HG02610 (cell line): ENCODE measurements around the gene CYP2C9.
"Not testable (repeated sequence)": the region's sequence is repeated elsewhere in the genome, so short reads cannot be mapped to it uniquely, and the experiment has no call there.

ENCODE experiments used
- ATAC-seq: cut with Tn5 transposase; IDR thresholded peaks from one replicate; pipeline ENCODE4 v1.9.1; 2021; ENCODE audit warnings: mild to moderate bottlenecking, moderate library complexity; ENCODE audit not compliant: unreplicated experiment

The CYP2C9 gene

DNA sequence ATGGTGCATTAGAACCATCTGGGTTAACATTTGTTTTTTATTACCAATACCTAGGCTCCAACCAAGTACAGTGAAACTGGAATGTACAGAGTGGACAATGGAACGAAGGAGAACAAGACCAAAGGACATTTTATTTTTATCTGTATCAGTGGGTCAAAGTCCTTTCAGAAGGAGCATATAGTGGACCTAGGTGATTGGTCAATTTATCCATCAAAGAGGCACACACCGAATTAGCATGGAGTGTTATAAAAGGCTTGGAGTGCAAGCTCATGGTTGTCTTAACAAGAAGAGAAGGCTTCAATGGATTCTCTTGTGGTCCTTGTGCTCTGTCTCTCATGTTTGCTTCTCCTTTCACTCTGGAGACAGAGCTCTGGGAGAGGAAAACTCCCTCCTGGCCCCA, at the start of gene CYP2C9:
Gene CYP2C9, plus strand, starts transcription at position 276 of the 400 bp plus-strand sequence. Its CDS starts 25 bp downstream, at position 301.
- no peak for ATAC-seq

DNA sequence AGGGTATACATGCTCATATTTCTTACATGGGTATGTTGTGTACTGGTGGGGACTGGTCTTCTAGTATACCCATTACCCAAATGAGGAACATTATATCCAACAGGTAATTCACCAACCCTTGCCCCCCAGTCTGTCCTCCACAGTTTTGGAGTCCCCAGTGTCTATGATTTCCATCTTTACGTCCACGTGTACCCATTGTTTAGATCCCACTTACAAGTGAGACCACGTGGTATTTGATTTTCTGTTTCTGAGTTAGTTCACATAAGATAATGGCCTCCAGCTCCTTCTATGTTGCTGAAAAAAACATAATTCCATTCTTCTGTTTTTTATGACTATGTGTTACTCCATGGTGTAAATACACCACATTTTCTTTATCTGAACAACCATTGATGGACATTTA, 49.3 kb upstream of the CYP2C9 start:
- ATAC-seq, result no peak

DNA sequence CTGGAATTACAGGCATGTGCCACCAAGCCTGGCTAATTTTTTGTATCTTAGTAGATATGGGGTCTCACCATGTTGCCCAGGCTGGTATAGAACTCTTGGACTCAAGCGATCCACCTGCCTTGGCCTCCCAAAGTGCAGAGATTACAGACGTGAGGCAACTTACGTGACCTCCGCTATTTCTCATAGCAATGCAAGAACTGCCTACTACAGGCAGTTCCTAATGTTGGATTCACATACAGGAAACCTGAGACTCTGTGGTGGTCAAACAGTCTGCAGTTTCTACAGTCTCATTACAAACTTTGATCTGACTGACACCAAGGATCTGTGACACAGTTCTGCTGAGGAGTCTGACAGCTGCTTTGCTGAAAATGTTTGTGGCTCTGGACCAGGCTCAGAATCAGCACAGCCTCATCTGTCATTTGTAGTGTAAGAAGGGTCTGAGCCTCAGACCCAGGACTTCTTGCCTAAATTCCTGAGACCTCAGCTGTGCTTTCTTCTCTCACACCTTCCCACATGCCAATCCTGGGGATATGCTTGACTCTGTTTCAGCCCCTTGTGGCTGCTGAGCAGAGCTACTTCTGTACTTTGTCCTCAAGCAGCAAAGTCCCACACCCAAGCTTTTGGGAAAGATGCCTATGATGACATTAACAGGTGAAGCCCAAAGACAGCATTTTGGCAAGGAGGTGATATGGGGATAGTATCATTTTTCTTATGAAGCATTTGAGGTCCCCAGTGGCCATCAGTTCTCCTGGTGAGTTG, 48.0 kb upstream of the CYP2C9 start:
- no peak for ATAC-seq

DNA sequence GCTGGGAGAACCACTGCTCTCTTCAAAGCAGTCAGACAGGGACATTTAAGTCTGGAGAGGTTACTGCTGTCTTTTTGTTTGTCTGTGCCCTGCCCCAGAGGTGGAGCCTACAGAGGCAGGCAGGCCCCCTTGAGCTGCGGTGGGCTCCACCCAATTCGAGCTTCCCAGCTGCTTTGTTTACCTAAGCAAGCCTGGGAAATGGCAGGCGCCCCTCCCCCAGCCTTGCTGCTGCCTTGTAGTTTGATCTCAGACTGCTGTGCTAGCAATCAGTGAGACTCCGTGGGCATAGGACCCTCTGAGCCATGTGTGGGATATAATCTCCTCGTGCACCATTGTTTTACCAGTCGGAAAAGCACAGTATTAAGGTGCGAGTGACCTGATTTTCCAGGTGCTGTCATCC, 40.0 kb upstream of the CYP2C9 start:
- ATAC-seq, result not testable (repeated sequence)

DNA sequence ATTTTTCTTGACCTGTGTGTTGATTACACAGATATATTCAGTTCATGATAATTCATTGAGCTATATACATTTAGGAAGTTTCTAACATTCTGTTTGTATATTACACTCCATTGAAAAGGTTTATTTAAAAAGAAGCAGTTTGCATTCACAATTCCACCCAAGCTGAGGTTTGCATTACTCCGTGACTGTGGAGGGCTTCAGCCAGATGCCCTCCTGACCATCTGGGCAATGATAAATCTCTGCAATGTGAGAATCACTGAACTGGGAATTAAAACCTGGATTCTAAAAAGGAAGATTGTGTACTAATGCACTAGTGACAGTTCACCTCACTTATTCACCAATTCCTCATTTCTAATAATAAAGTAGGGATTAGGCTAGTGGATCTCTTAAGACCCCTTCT, 36.4 kb upstream of the CYP2C9 start:
- ATAC-seq, result no peak

DNA sequence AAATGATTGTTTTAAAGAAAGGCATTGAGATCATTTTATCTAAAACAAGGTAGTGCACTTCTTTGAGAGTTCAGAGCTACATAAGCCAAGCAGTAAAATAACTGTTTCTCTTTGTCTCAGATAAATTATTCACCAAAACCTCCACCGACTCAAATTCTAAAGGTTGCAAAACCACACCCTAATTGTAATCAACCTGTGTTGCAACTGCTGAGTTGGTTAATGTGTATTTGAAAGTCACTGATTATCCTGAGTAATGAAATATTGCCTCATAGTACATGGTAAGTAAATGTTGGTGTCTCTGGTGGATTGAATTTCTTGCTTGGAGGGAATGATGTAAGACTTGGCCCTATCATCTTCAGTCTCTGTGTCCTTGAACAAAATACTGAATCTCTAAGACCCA, 35.9 kb upstream of the CYP2C9 start:
- no peak for ATAC-seq

DNA sequence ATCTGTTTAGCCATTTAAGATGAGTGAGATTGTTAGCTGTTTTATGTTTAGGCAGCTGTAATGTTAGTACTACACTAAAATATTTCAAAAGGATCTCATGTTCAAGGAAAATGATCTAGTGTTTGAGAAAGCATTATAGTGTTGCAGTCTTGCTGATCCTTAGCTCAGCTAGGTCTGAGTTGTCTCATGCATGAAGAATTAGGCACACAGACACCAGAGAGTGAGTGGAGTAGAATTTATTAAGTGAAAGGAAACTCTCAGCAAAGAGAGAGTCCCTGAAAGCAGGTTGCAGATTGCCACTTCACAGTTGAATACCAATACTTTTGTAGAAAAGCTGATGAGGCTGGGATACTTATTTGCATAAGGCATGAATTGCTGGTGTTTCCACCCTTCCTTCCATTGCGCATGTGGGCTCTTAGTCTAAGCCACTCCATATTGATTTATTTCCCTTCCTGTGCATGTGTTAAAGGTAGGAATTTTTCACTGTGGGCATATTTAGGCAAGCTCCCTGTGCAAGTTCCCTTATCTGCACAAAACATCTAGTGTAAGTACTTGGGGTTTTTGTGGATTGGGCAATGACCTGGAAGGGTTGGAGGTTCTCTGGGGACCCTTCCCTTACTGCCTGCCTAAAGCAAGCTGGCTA, 33.8 kb upstream of the CYP2C9 start:
- ATAC-seq, result not testable (repeated sequence)

DNA sequence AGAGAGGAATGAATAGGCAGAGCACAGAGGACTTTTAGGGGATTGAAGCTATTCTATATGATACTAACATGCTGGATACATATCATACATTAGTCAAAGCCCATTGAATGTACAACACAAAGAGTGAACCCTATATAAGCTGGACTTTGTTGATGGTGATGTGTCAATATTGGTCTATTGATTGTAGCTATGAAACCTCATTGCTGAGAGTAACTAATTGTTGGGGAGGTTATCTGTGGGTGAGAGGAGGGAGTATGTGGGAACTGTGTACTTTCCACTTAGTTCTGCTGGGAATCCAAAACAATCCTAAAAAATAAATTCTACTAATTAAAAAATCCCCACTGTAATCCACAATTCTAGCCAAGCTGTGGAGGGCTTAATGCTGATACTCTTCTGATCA, 22.0 kb upstream of the CYP2C9 start:
- no peak for ATAC-seq

DNA sequence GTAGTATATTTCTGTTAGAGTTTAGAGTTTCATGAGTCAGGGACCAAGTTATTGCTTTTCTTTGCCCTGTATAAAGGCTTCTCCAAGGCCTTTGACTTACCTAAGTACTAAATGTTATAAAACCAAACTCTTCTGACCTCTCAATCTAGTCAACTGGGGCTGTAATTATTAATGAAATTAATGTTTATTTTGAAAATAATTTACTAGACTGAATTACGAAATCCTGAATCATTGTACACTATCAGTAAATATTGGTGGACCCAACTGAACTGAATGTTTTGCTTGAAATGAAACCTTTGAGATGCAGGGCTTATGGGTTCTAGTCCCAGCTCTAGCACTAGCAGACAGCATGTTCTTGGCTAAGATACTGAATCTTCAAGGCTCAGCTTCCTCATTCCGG, 1.7 kb upstream of the CYP2C9 start:
- ATAC-seq, result no peak

DNA sequence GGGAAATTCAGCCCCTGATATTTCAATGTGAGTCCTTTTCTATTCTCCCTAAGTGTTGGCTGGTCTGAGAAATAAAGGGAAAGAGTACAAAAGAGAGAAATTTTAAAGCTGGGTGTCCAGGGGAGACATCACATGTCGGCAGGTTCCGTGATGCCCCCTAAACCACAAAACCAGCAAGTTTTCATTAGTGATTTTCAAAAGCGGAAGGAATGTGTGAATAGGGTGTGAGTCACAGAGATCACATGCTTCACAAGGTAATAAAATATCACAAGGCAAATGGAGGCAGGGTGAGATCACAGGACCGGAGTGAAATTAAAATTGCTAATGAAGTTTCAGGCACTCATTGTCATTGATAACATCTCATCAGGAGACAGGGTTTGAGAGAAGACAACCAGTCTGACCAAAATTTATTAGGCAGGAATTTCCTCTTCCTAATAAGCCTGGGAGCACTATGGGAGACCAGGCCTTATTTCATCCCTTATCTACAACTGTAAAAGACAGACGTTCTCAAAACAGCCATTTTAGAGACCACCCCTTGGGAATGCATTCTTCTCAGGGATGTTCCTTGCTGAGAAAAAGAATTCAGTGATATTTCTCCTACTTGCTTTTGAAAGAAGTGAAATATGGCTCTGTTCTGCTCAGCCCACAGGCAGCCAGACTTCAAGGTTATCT, 5.1 kb downstream of the CYP2C9 start:
- ATAC-seq, result not testable (repeated sequence)

DNA sequence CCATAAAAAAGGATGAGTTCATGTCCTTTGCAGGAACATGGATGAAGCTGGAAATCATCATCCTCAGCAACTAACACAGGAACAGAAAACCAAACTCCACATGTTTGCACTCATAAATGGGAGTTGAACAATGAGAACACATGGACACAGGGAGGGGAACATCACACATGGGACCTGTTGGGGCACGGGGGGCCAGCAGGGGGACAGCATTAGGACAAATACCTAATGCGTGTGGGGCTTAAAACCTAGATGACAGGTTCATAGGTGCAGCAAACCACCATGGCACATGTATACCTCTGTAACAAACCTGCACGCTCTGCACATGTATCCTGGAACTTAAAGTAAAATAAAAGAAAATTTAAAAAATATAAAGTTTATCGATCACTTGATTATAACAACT, 7.7 kb downstream of the CYP2C9 start:
- ATAC-seq, result not testable (repeated sequence)

DNA sequence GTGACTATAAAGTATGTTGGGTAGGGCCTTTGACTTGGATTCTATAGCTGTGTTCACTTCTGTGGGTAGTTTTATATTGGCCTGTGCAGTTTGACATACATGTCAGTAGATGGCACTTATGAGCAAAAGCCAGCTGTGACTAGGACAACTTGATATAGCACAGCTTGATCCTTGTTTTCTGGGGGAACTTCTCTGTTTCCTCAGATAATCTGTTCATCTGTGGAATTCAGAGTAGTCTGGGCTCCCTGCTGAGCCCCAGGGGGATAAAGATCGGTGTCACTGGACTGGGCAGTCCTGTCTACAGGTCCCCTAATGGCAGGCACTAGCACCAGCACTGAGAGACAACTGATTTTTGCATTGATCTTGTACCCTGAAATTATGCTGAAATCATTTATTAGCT, 25.4 kb downstream of the CYP2C9 start:
- ATAC-seq, result peak; percentile 70

DNA sequence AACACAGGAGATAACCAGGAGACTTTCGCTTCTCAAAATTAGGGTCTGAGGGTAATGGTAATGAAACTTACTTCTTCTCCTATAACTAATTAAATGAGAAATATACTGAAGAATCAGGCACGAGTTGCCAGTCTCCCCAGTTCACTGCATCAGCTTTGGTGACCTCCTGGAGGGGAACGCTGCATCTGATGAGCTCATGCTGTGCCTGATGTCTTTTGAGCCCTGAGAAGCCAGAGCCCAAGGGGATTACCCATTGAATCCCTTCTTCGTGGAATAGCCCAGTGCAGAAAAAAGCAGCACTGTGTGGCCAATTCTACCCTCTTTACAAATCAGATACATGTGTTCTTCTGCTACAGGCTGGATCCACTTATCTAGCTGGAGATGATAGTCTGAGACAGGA, 45.1 kb downstream of the CYP2C9 start:
- ATAC-seq, result no peak

DNA sequence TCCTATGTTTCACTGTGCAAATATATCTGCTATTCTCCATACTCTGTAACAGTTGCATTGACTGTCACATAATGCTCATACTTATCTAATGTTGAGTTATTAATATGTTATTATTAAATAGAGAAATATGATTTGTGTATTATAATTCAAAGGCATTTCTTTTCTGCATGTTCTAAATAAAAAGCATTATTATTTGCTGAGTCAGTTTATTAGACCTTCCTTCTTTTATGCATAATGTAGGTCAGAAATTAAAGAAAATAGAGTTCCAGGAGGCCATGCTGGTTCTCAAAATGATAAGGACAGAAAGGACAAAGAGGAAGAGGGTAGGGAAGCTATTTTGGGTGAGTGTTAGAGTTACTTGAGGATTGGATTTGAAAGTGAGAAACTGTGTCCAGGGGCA, 50.7 kb downstream of the CYP2C9 start:
- no peak for ATAC-seq

DNA sequence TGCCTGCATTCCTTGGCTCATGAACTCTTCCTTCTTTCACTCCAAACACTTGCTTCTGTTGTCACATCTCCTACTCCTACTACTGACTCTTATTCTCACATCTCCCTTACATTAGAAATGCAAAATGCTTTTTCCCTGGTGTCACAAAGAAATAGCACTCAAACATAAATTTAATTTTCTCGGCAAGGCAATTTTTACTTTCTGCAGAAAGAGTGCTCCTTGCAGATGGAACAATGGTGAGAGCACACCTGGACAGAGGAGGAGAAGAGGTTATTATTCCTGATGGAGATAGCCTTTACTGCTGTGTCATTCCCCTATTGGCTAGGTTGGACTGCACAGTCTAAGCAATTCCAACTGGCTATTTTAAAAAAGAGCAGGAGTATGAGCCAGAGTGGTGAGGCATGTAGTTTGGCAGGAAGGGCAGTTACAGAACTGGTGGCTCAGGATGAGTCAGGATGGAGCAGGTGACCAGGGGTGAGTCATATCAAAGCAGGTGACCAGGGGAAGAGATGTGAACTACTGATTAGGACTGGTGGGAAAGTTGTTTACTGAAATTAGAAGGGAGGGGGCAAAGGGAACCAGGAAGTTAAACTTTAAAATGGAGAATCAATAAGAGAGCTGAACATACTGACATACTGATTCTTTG, 52.9 kb downstream of the CYP2C9 start:
- ATAC-seq, result no peak

DNA sequence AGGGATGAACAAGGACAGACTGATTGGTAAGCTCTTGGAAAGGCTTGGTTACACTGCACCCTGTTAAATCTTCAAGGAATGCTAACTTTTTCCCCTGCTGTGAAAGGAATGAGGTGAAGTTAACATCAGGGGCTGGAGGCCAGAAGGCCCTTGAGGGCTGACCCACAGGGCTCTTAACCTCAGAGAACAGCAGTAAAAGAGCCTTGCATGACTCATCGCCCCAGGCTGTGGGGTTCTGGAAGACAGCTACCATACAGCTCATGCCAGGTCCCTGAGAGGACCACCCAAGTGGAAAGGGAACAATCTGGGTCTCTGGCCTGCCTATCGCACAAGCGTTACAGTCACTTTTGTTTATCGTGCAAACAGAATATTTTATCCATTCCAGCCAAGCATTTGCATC, 54.4 kb downstream of the CYP2C9 start:
- no peak for ATAC-seq

DNA sequence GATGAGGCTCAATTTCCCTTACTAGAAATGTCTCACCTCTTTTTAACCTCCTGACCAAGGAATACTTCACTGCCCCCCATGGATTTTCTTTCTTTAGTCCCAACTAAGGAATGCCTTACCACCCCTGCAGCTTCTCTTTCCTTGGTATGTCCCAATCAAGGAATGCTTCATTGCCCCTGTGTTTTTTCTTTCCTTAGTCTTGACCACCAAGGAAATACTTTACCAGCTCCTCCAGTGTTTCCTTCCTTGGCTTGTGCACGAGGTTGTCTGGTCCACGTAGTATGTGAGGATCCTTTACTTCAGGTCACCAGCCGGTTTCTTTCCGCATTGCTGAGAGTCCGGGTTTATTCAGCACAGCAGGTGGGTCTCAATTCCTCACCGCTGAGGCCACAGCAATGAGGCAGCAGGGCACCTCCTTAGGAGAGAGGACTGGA, 59.3 kb downstream of the CYP2C9 start:
- no peak for ATAC-seq

DNA sequence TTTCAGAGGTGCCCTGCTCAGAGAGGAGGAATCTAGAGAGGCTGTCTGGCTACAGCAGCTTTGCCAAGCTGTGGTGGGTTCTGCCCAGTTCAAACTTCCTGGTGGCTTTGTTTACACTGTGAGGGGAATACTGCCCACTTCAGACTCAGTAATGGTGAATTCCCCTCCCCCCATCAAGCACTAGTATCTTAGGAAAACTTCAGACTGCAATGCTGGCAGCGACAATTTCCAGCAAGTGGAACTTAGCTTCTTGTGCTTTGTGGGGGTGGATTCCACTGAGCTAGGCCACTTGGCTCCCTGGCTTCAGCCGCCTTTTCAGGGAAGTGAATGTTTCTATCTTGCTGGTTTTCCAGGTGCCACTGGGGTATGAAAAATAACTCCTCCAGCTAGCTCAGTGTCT, 88.0 kb downstream of the CYP2C9 start:
- ATAC-seq, result no peak

DNA sequence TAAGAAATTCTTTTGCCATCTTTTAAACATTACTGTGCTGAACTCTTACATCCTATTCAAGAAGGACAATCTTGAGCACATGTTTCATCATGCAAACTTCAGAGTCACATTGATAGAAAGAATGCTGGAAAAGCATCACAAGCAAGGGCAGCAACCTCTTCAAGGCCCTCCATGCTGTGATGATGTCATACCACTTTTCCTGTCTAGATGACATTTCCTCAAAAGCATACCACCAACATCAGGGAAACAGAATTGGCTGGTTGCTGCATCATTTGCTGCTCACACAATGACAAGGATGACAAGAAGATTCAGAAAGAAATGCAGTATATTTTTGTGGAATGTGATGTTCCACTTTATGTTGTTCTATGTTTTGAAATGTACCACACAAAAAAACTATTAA, 93.2 kb downstream of the CYP2C9 start:
- ATAC-seq, result no peak

DNA sequence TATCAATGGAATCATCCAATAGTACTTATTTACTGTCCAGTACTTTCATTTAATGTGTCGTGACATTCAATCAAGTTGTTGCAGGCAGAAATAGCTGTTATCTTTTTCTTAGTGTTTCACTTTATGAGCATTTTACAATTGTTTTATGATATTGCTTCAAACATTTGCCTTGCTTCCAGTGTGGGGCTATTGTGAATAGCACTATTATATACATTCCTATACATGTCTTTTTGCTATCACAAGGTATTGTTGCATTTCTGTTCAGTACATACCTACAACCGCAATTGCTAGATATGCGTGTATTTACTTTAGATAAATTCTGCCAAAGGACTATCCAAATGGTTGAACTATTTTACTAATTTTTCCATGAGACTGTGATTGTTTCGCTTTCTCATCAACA, 95.9 kb downstream of the CYP2C9 start:
- no peak for ATAC-seq
